ENCODE results near the gene TENM3. TPM values are rescaled to one million over a fixed set of nuclear protein-coding genes. Genes with fewer than 3 reads are reported as not detected.

The TENM3 gene
- polyA plus RNA-seq, 1 donor = 17.7 TPM

- DNase-seq = no peak
Measured at GRCh38 chr4:182640932-182641331, 397.7 kb downstream of the TENM3 start.

GRCh38 chr4:182642831-182643230, 399.6 kb downstream of the TENM3 start:
- no peak for DNase-seq

- DNase-seq = no peak
Measured at GRCh38 chr4:182643801-182644682, 400.8 kb downstream of the TENM3 start.

- DNase-seq = no peak
Measured at GRCh38 chr4:182644683-182645050, 401.5 kb downstream of the TENM3 start.

- no peak for DNase-seq
Measured at GRCh38 chr4:182645511-182645910, 402.3 kb downstream of the TENM3 start.

- DNase-seq = no peak
Measured at GRCh38 chr4:182647646-182648300, 404.6 kb downstream of the TENM3 start.

- DNase-seq = peak; percentile 28
Measured at GRCh38 chr4:182648766-182649165, 405.6 kb downstream of the TENM3 start.

- no peak for DNase-seq
Measured at GRCh38 chr4:182649698-182650477, 406.7 kb downstream of the TENM3 start.

- no peak for DNase-seq
Measured at GRCh38 chr4:182653596-182653995, 410.4 kb downstream of the TENM3 start.

GRCh38 chr4:182655340-182655739, 412.1 kb downstream of the TENM3 start:
- DNase-seq = no peak

GRCh38 chr4:182662551-182662950, 419.3 kb downstream of the TENM3 start:
- no peak for DNase-seq

GRCh38 chr4:182671231-182671630, 428.0 kb downstream of the TENM3 start:
- no peak for DNase-seq

GRCh38 chr4:182671749-182672148, 428.5 kb downstream of the TENM3 start:
- no peak for DNase-seq

- no peak for DNase-seq
Measured at GRCh38 chr4:182678590-182678989, 435.4 kb downstream of the TENM3 start.

- no peak for DNase-seq
Measured at GRCh38 chr4:182679533-182679932, 436.3 kb downstream of the TENM3 start.

GRCh38 chr4:182680234-182680653, 437.0 kb downstream of the TENM3 start:
- DNase-seq = no peak

- no peak for DNase-seq
Measured at GRCh38 chr4:182683661-182684060, 440.5 kb downstream of the TENM3 start.

- DNase-seq = no peak
Measured at GRCh38 chr4:182684796-182685195, 441.6 kb downstream of the TENM3 start.

GRCh38 chr4:182688081-182688480, 444.9 kb downstream of the TENM3 start:
- DNase-seq = no peak

GRCh38 chr4:182694551-182694950, 451.3 kb downstream of the TENM3 start:
- DNase-seq = no peak

GRCh38 chr4:182695009-182695408, 451.8 kb downstream of the TENM3 start:
- no peak for DNase-seq

GRCh38 chr4:182695842-182696241, 452.6 kb downstream of the TENM3 start:
- no peak for DNase-seq

- DNase-seq = no peak
Measured at GRCh38 chr4:182697094-182697493, 453.9 kb downstream of the TENM3 start.
